MM.1S (cell line): Measurements from ENCODE around the gene FOXP4.

Source experiments
- CTCF ChIP-seq: fragments of 300-600 bp; sonication (generic); IDR thresholded peaks from 2 replicates; pipeline ENCODE4 v1.5.1; 2016; ENCODE audit warnings: antibody characterized with exemption, low read length, mixed read lengths
- EZH2 ChIP-seq: fragments of 300-600 bp; sonication (generic); optimal IDR thresholded peaks from 2 replicates; pipeline ENCODE3; 2017; ENCODE audit warnings: low read depth, mild to moderate bottlenecking, antibody characterized with exemption, low read length, mixed read lengths
- EZH2phosphoT487 ChIP-seq: fragments of 300-600 bp; sonication (generic); IDR thresholded peaks from 2 replicates; pipeline ENCODE4 v1.6.1; 2018; ENCODE audit warnings: antibody characterized with exemption, low read length

GRCh38 chr6:41546475-41546865, 289 bp downstream of the FOXP4 start:
- TF ChIP-seq EZH2 (no peak), CTCF (no peak), EZH2phosphoT487 (no peak)
